Measurements from ENCODE around the gene OPTN. TPM values are rescaled to one million over a fixed set of nuclear protein-coding genes. Genes with fewer than 3 reads are reported as not detected.

Gene OPTN
- total RNA-seq, 4 donors from 2014 or later: 55.4 to 68.5 (median 62.0) TPM

GRCh38 chr10:13120786-13121499 lies 21.0 kb downstream of the OPTN start:
- intact Hi-C loops (cut with DNase I; ENCODE audit: low total_unique reads): no loop called here
- WGBS, 2 donors: 76 to 84% methylated on average over 10 of the region's 10 CpGs
- no peak for DNase-seq (ENCODE audit: low spot score in 2 of 2)
- TF ChIP-seq POLR2A (IDR thresholded peaks at IDR 0.05) (no peak), CTCF (IDR thresholded peaks at IDR 0.05) (no peak)
- no peak overlapping the region for H3K4me3 ChIP-seq (ENCODE audit: low read depth, poor library complexity, severe bottlenecking)

GRCh38 chr10:13121500-13121854 lies 21.5 kb downstream of the OPTN start:
- 83 to 96% methylated on average over 1 of the region's 1 CpG for WGBS, 2 donors
- no peak for TF ChIP-seq POLR2A (IDR thresholded peaks at IDR 0.05)
- no peak for TF ChIP-seq CTCF (IDR thresholded peaks at IDR 0.05)
- DNase-seq (ENCODE audit: low spot score in 2 of 2): no peak
- intact Hi-C loops (cut with DNase I; ENCODE audit: low total_unique reads): no loop called here
- H3K4me3 ChIP-seq (ENCODE audit: low read depth, poor library complexity, severe bottlenecking): no peak overlapping the region

- no peak for DNase-seq (ENCODE audit: low spot score in 2 of 2)
- WGBS, 2 donors: 91 to 96% methylated on average over 8 of the region's 8 CpGs
- no peak overlapping the region for H3K4me3 ChIP-seq (ENCODE audit: low read depth, poor library complexity, severe bottlenecking)
- intact Hi-C loops (cut with DNase I; ENCODE audit: low total_unique reads): no loop called here
- no peak for TF ChIP-seq CTCF (IDR thresholded peaks at IDR 0.05)
- TF ChIP-seq POLR2A (IDR thresholded peaks at IDR 0.05): no peak
These were observed 36.7 kb downstream of the OPTN start for GRCh38 chr10:13136651-13137050.

- 86 to 89% methylated on average over 7 of the region's 7 CpGs for WGBS, 2 donors
- no peak for DNase-seq (ENCODE audit: low spot score in 2 of 2)
- intact Hi-C loops (cut with DNase I; ENCODE audit: low total_unique reads): no loop called here
- H3K4me3 ChIP-seq (ENCODE audit: low read depth, poor library complexity, severe bottlenecking): no peak overlapping the region
- TF ChIP-seq CTCF (IDR thresholded peaks at IDR 0.05) (no peak), POLR2A (IDR thresholded peaks at IDR 0.05) (no peak)
These were observed 39.2 kb downstream of the OPTN start for GRCh38 chr10:13139150-13139549.

- intact Hi-C loops (cut with DNase I; ENCODE audit: low total_unique reads): no loop called here
- WGBS, 2 donors: 88 to 98% methylated on average over 2 of the region's 2 CpGs
- no peak overlapping the region for H3K4me3 ChIP-seq (ENCODE audit: low read depth, poor library complexity, severe bottlenecking)
- no peak for DNase-seq (ENCODE audit: low spot score in 2 of 2)
- TF ChIP-seq CTCF (IDR thresholded peaks at IDR 0.05): no peak
- TF ChIP-seq POLR2A (IDR thresholded peaks at IDR 0.05): no peak
These were observed 39.7 kb downstream of the OPTN start for GRCh38 chr10:13139676-13140075.

- no peak for TF ChIP-seq POLR2A (IDR thresholded peaks at IDR 0.05)
- TF ChIP-seq CTCF (IDR thresholded peaks at IDR 0.05): no peak
- intact Hi-C loops (cut with DNase I; ENCODE audit: low total_unique reads): no loop called here
- H3K4me3 ChIP-seq (ENCODE audit: low read depth, poor library complexity, severe bottlenecking): no peak overlapping the region
- DNase-seq (ENCODE audit: low spot score in 2 of 2): no peak
- WGBS, 2 donors: 88 to 92% methylated on average over 4 of the region's 4 CpGs
These were observed 40.7 kb downstream of the OPTN start for GRCh38 chr10:13140627-13141190.
